ENCODE measurements around the gene CAMTA1. TPM values are rescaled to one million over a fixed set of nuclear protein-coding genes. Genes with fewer than 3 reads are reported as not detected.

CAMTA1 gene
- total and polyA plus RNA-seq, 8 donors, result 13.0 to 54.2 (median 23.6) TPM

DNA sequence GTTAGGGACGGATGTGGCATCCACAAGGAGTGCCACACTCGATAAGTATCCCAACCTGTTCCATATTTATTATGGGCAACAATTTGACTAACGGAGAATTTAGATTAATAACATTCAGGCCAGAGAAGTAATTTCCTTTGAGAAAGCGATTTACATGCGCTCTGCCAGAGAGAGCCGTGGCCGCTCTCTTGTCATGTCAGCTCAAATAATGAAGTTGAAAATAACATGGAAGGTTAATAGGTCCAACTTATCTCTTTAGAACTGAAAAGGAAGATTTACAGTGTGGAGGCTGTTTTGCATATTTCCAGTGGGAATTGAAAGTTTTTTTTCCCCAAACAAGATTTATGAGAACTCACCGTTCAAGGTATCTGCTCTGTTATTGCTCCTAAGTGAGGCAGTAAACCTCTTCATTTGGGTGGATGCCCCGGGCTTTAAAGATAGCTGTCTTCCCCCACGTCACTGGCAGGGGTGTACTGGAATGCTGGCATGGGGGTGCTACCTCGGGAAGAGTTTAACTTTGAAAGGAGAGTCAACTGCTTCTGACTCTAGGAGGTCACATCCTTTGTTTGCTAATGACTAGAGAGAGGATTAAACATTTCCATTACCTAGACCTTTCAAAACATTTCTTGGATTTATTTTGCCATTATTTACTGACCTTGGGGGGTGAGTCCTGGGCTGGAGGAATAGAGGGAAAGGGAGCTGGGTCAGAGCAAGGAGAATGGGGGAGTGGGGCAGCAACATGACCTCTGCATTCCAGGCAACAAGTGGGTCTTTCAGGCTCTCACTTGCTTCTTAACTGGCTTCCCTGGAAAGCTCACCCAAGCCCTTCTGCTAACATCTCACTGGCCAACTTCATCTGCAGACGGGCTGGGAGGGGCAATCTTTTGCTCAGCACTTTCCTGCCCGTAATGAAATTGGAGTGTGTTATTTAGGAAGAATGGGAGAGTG is 204.2 kb downstream of the CAMTA1 start:
- ATAC-seq (no peak), DNase-seq (no peak), FAIRE-seq (no peak)
- TF ChIP-seq, protein P1, sequence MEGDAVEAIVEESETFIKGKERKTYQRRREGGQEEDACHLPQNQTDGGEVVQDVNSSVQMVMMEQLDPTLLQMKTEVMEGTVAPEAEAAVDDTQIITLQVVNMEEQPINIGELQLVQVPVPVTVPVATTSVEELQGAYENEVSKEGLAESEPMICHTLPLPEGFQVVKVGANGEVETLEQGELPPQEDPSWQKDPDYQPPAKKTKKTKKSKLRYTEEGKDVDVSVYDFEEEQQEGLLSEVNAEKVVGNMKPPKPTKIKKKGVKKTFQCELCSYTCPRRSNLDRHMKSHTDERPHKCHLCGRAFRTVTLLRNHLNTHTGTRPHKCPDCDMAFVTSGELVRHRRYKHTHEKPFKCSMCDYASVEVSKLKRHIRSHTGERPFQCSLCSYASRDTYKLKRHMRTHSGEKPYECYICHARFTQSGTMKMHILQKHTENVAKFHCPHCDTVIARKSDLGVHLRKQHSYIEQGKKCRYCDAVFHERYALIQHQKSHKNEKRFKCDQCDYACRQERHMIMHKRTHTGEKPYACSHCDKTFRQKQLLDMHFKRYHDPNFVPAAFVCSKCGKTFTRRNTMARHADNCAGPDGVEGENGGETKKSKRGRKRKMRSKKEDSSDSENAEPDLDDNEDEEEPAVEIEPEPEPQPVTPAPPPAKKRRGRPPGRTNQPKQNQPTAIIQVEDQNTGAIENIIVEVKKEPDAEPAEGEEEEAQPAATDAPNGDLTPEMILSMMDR (IDR thresholded peaks at IDR 0.05), result no peak
- Histone ChIP-seq H3K27me3 (no peaks in the 10 kb centered on the region), H3K9me3 (no peaks in the 10 kb centered on the region), H3K27ac (no peak overlapping the region), H3K4me1 (no peaks in the 10 kb centered on the region), H3K36me3 (no peaks in the 10 kb centered on the region), H3K4me3 (no peak overlapping the region)
- WGBS, 2 donors, result 49 to 52% methylated on average over 13 of the region's 13 CpGs
- intact Hi-C loops (cut with DNase I), result no loop called here

DNA sequence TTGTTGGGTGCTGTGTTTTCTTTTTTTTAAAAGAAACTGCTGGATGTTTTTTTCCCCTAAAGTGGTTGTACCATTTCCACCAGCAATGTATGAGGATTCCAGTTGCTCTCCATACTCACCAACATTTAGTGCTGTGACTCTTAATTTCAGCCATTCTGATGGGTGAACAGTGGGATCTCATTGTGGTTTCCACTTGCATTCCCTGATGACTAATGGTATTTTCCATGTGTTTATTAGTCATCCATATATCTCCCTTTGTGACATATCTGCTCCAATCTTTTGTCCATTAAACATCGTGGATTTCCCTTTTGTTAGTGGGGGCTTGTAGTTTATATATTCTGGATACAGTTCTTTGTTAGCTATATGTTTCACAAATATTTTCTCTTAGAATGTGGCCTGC is 206.0 kb downstream of the CAMTA1 start:
- Histone ChIP-seq H3K9me3 (no peaks in the 10 kb centered on the region), H3K27me3 (no peaks in the 10 kb centered on the region), H3K4me1 (no peaks in the 10 kb centered on the region), H3K36me3 (no peaks in the 10 kb centered on the region), H3K27ac (no peak overlapping the region), H3K4me3 (no peak overlapping the region)
- FAIRE-seq (no peak), ATAC-seq (no peak), DNase-seq (no peak)
- TF ChIP-seq, protein P1 (IDR thresholded peaks at IDR 0.05), result no peak
- intact Hi-C loops (cut with DNase I), result no loop called here
- WGBS, 2 donors, result 56 to 69% methylated on average over 1 of the region's 1 CpG

DNA sequence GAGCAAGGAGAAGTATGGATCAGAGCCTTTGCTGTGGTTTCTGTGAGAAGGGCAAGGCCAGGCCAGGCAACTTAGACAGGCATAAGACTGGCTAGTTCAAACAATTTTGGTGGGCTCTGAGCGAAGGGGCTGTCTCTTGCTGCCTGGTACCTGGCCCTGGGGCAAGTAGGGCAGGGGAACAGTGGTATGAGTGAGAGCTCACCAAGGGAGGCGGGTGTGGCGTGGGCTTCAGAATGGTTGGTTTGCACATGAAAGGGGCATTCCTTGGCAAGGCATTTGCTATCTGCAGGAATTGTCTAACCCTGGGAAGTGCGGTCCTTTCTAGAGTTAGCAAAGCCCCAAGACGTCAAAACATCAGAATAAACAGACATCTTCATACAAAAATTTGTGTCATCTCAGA is 210.5 kb downstream of the CAMTA1 start:
- no peak for FAIRE-seq

DNA sequence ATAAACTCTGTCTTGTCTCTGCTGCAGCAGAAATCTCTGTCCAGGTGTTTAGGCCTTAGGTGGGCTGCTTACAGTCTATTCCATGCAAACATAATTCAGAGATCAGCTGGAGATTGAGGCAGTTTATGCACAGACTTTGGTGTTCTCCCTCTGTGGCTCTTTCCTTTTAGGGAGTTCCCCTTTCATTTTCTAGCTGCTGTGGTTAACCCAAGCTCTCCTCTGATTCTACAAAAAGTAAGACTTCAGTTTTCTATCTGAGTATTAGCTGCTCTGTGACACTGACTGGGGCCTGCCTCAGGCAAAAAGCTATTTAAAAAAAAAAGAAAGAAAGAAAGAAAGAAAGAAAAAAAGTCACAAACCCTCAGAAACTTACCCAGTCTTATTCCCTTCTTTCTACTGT is 211.1 kb downstream of the CAMTA1 start:
- FAIRE-seq (no peak), ATAC-seq (no peak), DNase-seq (no peak)
- Histone ChIP-seq H3K27me3 (no peaks in the 10 kb centered on the region), H3K9me3 (no peaks in the 10 kb centered on the region), H3K36me3 (no peaks in the 10 kb centered on the region), H3K4me1 (no peaks in the 10 kb centered on the region), H3K27ac (no peak overlapping the region), H3K4me3 (no peak overlapping the region)
- TF ChIP-seq, protein P1 (IDR thresholded peaks at IDR 0.05), result no peak
- intact Hi-C loops (cut with DNase I), result no loop called here

More for the DNA sequence above, 210.5 kb downstream of the CAMTA1 start:
- no peaks in the 10 kb centered on the region for H3K9me3 ChIP-seq
- H3K36me3 ChIP-seq, result no peaks in the 10 kb centered on the region
- DNase-seq, result no peak
- H3K27me3 ChIP-seq, result no peaks in the 10 kb centered on the region
- ATAC-seq, result no peak
- H3K27ac ChIP-seq, result no peak overlapping the region
- H3K4me1 ChIP-seq, result no peaks in the 10 kb centered on the region
- TF ChIP-seq, protein P1 (IDR thresholded peaks at IDR 0.05), result no peak
- WGBS, 2 donors, result 84 to 89% methylated on average over 5 of the region's 5 CpGs
- no peak overlapping the region for H3K4me3 ChIP-seq
- intact Hi-C loops (cut with DNase I), result no loop called here

DNA sequence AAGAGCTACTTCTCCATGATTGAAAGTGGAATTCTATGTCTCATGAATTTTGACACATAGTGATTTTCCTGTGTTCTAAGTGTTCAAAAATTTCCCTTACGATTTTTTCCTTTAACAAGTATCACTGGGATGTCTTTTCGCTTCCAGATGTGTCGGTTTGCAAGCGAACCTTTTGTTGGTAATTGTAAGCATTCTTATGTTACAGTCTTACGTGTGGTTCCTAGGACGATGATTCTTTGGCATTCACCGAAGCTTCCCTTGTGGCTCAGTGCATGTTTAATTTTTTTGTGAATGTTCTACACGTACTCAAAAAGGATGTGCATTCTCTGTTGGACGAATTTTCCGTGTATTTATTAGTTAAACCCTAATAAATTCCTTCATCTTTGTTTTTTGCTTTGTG is 211.6 kb downstream of the CAMTA1 start:
- Histone ChIP-seq H3K4me3 (no peak overlapping the region), H3K27me3 (no peaks in the 10 kb centered on the region), H3K27ac (no peak overlapping the region), H3K36me3 (no peaks in the 10 kb centered on the region), H3K4me1 (no peaks in the 10 kb centered on the region), H3K9me3 (no peaks in the 10 kb centered on the region)
- TF ChIP-seq, protein P1 (IDR thresholded peaks at IDR 0.05), result no peak
- FAIRE-seq (no peak), ATAC-seq (no peak), DNase-seq (no peak)
- WGBS, 2 donors, result 68 to 76% methylated on average over 10 of the region's 10 CpGs
- intact Hi-C loops (cut with DNase I), result no loop called here
